OCI-LY7 (cell line): ENCODE data around the gene OSGIN1. TPM values are rescaled to one million over a fixed set of nuclear protein-coding genes. Genes with fewer than 3 reads are reported as not detected.

Experiments
- BruUV-seq: library from RNA; stranded (reverse); fragments of 400-500 nt; replicated peaks from 2 replicates; lab custom pipeline; 2021; lab: Mats Ljungman, UMichigan
- CTCF ChIA-PET: fragments of 300-600 bp; sonication (Branson Sonifier 250); formaldehyde crosslinking; loops from one replicate; lab custom pipeline; 2022; ENCODE audit warnings: antibody characterized with exemption; ENCODE audit not compliant: unreplicated experiment; lab: Charles Lee
- POLR2A ChIA-PET: fragments of 300-600 bp; sonication (Branson Sonifier 250); formaldehyde crosslinking; loops from one replicate; lab custom pipeline; 2022; ENCODE audit warnings: antibody characterized with exemption; lab: Charles Lee
- DNase-seq: peaks from one replicate; pipeline ENCODE4 v3.0.0-alpha.2; 2015; ENCODE audit warnings: low spot score
- H2AFZ ChIP-seq: fragments of 200-600 bp; sonication (generic), shearing (Covaris generic); 2 replicates; pipeline ENCODE4 v1.6.1; 2014; ENCODE audit warnings: mild to moderate bottlenecking, antibody characterized with exemption, low read length, moderate library complexity
- H3K27ac ChIP-seq: fragments of 200-600 bp; sonication (generic); 2 replicates; pipeline ENCODE4 v1.5.1; 2014; ENCODE audit warnings: mixed run types, low read depth, mild to moderate bottlenecking, moderate library complexity, low read length, inconsistent platforms; ENCODE audit not compliant: poor library complexity, severe bottlenecking
- H3K36me3 ChIP-seq: fragments of 200-600 bp; sonication (generic); 2 replicates; pipeline ENCODE4 v1.6.1; 2014; ENCODE audit warnings: mild to moderate bottlenecking, antibody characterized with exemption, low read length, moderate library complexity, mixed read lengths; ENCODE audit not compliant: insufficient read depth
- H3K4me1 ChIP-seq: fragments of 200-600 bp; sonication (generic); 2 replicates; pipeline ENCODE4 v1.5.1; 2014; ENCODE audit warnings: mild to moderate bottlenecking, low read length; ENCODE audit not compliant: insufficient read depth, poor library complexity, severe bottlenecking
- H3K4me2 ChIP-seq: fragments of 200-600 bp; sonication (generic); 2 replicates; pipeline ENCODE4 v1.6.1; 2014; ENCODE audit warnings: mild to moderate bottlenecking, low read length
- H3K4me3 ChIP-seq: fragments of 200-600 bp; sonication (generic); 2 replicates; pipeline ENCODE4 v1.5.1; 2014; ENCODE audit warnings: mild to moderate bottlenecking, low read depth, low read length; ENCODE audit not compliant: poor library complexity, severe bottlenecking
- H3K79me2 ChIP-seq: fragments of 200-600 bp; sonication (generic); 2 replicates; pipeline ENCODE4 v1.6.1; 2016; ENCODE audit warnings: low read depth, mild to moderate bottlenecking, low read length, moderate library complexity, mixed read lengths; ENCODE audit not compliant: insufficient read depth
- H3K9me2 ChIP-seq: fragments of 200-600 bp; sonication (generic); 2 replicates; pipeline ENCODE4 v1.6.1; 2016; ENCODE audit warnings: mild to moderate bottlenecking, low read length, mixed read lengths; ENCODE audit not compliant: insufficient read depth
- H3K9me3 ChIP-seq: fragments of 200-600 bp; sonication (generic); 2 replicates; pipeline ENCODE4 v1.6.1; 2014; ENCODE audit warnings: mild to moderate bottlenecking, mixed run types, low read length, mixed read lengths
- H4K20me1 ChIP-seq: fragments of 200-600 bp; sonication (generic); 2 replicates; pipeline ENCODE4 v1.6.1; 2014; ENCODE audit warnings: mild to moderate bottlenecking, antibody characterized with exemption, low read length, moderate library complexity, mixed read lengths; ENCODE audit not compliant: insufficient read depth
- EZH2phosphoT487 ChIP-seq: fragments of 200-600 bp; sonication (generic); IDR thresholded peaks from 2 replicates; pipeline ENCODE4 v1.6.1; 2018; ENCODE audit warnings: low read depth, borderline replicate concordance, mild to moderate bottlenecking, mixed run types, antibody characterized with exemption, low read length, moderate library complexity, mixed read lengths
- intact Hi-C: fragments of 100-400 bp; cut with micrococcal nuclease; formaldehyde crosslinking; loops from one replicate; pipeline ENCODE4 v1.10.0; 2022; ENCODE audit not compliant: unreplicated experiment
- total RNA-seq, 2 experiments: library from RNA; depleted of rRNA in 1 of 2; stranded (reverse); fragments of >200 nt in 1 of 2; shearing (Covaris generic) in 1 of 2; gene quantifications; 2 replicates each; pipeline ENCODE4 v1.2.3, GENCODE V29; 2014 to 2022
- TF ChIP-seq, protein P1 (sequence below): fragments of 200-600 bp; sonication (generic); conservative IDR thresholded peaks from 2 replicates; pipeline ENCODE4 v1.5.1; 2014; ENCODE audit warnings: mild to moderate bottlenecking, antibody characterized with exemption, low read length, moderate library complexity, mixed read lengths

The OSGIN1 gene
- total RNA-seq, 2 experiments from 2014 or later: 0.28 to 1.0 TPM

- BruUV-seq: no TSS peak
- DNase-seq: no peak
- no peak for TF ChIP-seq EZH2phosphoT487
- TF ChIP-seq, protein P1, sequence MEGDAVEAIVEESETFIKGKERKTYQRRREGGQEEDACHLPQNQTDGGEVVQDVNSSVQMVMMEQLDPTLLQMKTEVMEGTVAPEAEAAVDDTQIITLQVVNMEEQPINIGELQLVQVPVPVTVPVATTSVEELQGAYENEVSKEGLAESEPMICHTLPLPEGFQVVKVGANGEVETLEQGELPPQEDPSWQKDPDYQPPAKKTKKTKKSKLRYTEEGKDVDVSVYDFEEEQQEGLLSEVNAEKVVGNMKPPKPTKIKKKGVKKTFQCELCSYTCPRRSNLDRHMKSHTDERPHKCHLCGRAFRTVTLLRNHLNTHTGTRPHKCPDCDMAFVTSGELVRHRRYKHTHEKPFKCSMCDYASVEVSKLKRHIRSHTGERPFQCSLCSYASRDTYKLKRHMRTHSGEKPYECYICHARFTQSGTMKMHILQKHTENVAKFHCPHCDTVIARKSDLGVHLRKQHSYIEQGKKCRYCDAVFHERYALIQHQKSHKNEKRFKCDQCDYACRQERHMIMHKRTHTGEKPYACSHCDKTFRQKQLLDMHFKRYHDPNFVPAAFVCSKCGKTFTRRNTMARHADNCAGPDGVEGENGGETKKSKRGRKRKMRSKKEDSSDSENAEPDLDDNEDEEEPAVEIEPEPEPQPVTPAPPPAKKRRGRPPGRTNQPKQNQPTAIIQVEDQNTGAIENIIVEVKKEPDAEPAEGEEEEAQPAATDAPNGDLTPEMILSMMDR: no peak
- ChIA-PET POLR2A (no interaction called here), CTCF (no interaction called here)
- Histone ChIP-seq H3K36me3 (no peaks in the 10 kb centered on the region), H3K4me2 (no peak overlapping the region), H4K20me1 (no peaks in the 10 kb centered on the region), H3K4me3 (no peak overlapping the region), H3K9me2 (no peaks in the 10 kb centered on the region), H3K4me1 (no peaks in the 10 kb centered on the region), H3K27ac (no peak overlapping the region), H2AFZ (no peak overlapping the region), H3K79me2 (no peaks in the 10 kb centered on the region), H3K9me3 (no peaks in the 10 kb centered on the region)
- intact Hi-C loops: no loop called here
These were observed 45.1 kb downstream of the OSGIN1 start for GRCh38 chr16:83998091-83998490.

DNA sequence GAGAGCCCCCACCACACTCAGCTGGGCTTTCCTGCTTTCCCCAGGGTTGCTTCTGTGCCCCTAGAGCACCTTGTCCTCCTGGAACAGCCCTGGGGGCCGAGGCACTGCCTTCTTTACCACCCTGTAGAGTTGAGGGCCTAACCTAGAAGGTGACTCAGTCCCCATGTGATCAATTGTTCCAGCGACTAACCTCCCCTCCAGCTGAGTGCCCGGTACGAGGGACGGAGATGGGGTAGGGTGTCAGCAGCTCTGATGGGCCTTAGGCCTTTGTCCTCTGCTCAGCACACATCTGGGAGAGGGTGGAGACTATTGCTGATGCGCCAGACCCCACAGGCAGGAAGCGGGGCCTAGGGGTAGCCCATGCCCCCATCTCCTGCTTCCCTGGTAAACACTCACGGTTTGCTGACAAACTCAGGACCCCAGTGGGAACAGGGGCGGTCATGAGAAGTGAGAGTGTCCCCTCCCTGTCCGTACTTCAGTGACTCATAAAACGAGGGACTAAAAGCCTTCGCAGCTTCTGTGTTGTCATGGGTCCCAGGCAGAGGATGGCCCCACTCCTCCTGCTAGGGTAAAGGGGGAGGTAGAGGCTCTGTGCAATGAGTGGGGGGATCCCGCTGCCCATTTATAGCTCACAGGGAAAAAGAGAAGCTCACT is 48.1 kb downstream of the OSGIN1 start:
- no peak overlapping the region for H2AFZ ChIP-seq
- no TSS peak for BruUV-seq

DNA sequence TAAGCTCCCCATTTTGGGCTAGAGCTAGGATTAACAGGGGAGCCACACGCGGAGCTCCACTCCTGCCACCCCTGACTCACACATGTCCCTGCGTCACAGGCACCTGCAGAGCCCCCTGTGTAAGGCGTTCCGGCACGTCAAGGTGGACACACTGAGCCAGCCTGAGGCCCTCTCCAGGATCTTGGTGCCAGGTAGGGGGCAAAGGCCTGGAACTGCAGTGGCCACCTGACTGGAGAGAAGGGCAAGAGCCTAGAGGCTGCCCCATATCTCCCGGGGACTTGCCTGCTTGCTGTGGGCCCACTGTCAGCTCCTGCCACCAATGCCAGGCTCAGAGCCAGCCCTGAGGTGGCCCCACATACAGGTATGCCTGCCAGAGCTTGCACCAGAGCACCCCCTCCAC is 48.7 kb downstream of the OSGIN1 start:
- no peaks in the 10 kb centered on the region for H3K9me3 ChIP-seq
- no peaks in the 10 kb centered on the region for H3K36me3 ChIP-seq
- no peaks in the 10 kb centered on the region for H3K4me1 ChIP-seq
- ChIA-PET CTCF (no interaction called here), POLR2A (no interaction called here)
- TF ChIP-seq EZH2phosphoT487: no peak
- TF ChIP-seq, protein P1: no peak
- H3K79me2 ChIP-seq: no peaks in the 10 kb centered on the region
- DNase-seq: no peak
- no peaks in the 10 kb centered on the region for H4K20me1 ChIP-seq
- intact Hi-C loops: no loop called here
- no peak overlapping the region for H2AFZ ChIP-seq
- H3K4me2 ChIP-seq: no peak overlapping the region
- H3K4me3 ChIP-seq: no peak overlapping the region
- no peaks in the 10 kb centered on the region for H3K9me2 ChIP-seq
- no peak overlapping the region for H3K27ac ChIP-seq
- BruUV-seq: no TSS peak

More for the DNA sequence above, 48.1 kb downstream of the OSGIN1 start:
- H3K4me1 ChIP-seq: no peaks in the 10 kb centered on the region
- no peaks in the 10 kb centered on the region for H3K36me3 ChIP-seq
- ChIA-PET CTCF (no interaction called here), POLR2A (no interaction called here)
- no peak overlapping the region for H3K4me2 ChIP-seq
- no peak overlapping the region for H3K27ac ChIP-seq
- TF ChIP-seq, protein P1: no peak
- no peak for TF ChIP-seq EZH2phosphoT487
- H3K79me2 ChIP-seq: no peaks in the 10 kb centered on the region
- no peaks in the 10 kb centered on the region for H3K9me2 ChIP-seq
- no peaks in the 10 kb centered on the region for H4K20me1 ChIP-seq
- intact Hi-C loops: no loop called here
- no peak for DNase-seq
- no peaks in the 10 kb centered on the region for H3K9me3 ChIP-seq
- H3K4me3 ChIP-seq: no peak overlapping the region
